ENCODE results near the gene POR. TPM values are rescaled to one million over a fixed set of nuclear protein-coding genes. Genes with fewer than 3 reads are reported as not detected.

Gene POR
- total RNA-seq: 236 TPM

DNA sequence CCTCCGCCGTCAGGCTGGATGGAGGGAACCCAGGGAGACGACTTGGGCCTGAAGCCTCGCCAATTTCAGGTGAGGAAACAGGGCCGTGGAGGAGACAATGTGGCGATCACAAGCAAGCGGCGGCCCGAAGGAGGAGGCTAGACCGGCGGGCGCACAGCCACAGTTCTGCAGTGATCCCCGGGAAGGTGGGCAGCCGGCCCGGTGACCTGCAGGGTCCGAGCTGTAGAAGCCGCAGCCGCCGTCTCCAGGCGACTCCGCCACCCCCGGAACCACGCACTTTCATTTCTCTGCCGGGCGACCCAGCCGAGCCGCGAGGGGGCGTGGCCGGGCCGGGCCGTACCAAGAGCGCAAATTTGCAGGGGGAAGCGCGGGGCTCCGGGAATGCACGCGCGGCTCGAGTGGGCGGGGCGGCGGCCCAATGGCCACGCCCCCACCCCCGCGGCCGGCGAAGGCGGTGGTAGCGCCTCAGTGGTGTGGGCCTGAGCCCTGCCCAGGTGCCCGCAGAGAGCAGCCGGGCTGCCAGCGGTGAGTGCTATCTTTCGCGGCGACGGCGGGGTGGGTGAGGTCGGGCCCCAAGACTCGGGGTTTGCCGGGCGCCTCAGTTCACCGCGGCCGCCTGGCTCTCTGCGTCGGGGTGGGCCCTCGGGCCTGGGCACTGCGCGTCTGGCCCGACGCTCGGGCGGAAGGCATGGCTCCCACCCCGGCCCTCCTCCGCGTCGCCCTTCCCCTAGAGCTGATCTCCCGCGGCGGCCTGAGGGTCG, at the start of gene POR:
Gene POR, plus strand, starts transcription at position 501 of the 761 bp plus-strand sequence. CDS start 38,847 bp downstream, outside the sequence.
- TF ChIP-seq, protein P1, sequence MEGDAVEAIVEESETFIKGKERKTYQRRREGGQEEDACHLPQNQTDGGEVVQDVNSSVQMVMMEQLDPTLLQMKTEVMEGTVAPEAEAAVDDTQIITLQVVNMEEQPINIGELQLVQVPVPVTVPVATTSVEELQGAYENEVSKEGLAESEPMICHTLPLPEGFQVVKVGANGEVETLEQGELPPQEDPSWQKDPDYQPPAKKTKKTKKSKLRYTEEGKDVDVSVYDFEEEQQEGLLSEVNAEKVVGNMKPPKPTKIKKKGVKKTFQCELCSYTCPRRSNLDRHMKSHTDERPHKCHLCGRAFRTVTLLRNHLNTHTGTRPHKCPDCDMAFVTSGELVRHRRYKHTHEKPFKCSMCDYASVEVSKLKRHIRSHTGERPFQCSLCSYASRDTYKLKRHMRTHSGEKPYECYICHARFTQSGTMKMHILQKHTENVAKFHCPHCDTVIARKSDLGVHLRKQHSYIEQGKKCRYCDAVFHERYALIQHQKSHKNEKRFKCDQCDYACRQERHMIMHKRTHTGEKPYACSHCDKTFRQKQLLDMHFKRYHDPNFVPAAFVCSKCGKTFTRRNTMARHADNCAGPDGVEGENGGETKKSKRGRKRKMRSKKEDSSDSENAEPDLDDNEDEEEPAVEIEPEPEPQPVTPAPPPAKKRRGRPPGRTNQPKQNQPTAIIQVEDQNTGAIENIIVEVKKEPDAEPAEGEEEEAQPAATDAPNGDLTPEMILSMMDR (IDR thresholded peaks at IDR 0.05): peak in 2 of 3 experiments; percentile 3 to 11
- H3K27ac ChIP-seq: peak within 1 kb of the TSS; percentile 81 to 84
- peak; percentile 80 to 96 for DNase-seq (ENCODE audit: low spot score in 2 of 2)
- intact Hi-C loops (cut with DNase I): loop anchor here (1.0 to 5.0 kb wide), 4 partner anchors 36 to 97 kb away; partner anchors contain the start of genes RHBDD2 and TMEM120A
- H3K4me1 ChIP-seq: peaks cover 3 to 5% of the 10 kb centered on the region in 2 donors
- H3K27me3 ChIP-seq: no peaks in the 10 kb centered on the region
- H3K9me3 ChIP-seq: no peaks in the 10 kb centered on the region
- H3K4me3 ChIP-seq: peak within 1 kb of the TSS; percentile 81 to 84
- no peaks in the 10 kb centered on the region for H3K36me3 ChIP-seq

DNA sequence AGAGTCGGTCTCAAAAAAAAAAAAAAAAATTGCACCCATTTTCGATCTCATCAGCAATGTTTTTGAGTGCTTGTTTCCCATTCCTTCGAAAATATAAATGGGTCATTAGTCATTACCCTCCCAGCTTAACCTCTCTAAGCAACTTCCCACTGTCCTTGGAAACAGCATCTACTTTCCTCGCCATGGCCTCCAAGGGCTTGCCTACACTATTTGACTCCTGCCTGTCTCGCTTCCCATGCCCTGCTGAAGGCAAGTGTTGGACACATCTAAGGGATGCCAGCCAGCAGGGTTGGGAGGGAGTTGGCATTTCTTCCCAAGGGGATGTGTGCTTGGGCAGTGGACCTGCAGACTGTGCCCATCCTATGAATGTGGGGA, 48.9 kb upstream of the POR start:
- H3K4me1 ChIP-seq: peaks cover 0 to 6% of the 10 kb centered on the region in 2 donors
- TF ChIP-seq, protein P1 (IDR thresholded peaks at IDR 0.05): no peak
- no peaks in the 10 kb centered on the region for H3K27me3 ChIP-seq
- no peak overlapping the region for H3K27ac ChIP-seq
- H3K36me3 ChIP-seq: no peaks in the 10 kb centered on the region
- H3K9me3 ChIP-seq: no peaks in the 10 kb centered on the region
- H3K4me3 ChIP-seq: no peak overlapping the region
- no peak for DNase-seq (ENCODE audit: low spot score in 2 of 2)
- intact Hi-C loops (cut with DNase I): loop anchor here (1.0 kb wide), 1 partner anchor 154 kb away; no protein-coding TSS in a partner anchor

DNA sequence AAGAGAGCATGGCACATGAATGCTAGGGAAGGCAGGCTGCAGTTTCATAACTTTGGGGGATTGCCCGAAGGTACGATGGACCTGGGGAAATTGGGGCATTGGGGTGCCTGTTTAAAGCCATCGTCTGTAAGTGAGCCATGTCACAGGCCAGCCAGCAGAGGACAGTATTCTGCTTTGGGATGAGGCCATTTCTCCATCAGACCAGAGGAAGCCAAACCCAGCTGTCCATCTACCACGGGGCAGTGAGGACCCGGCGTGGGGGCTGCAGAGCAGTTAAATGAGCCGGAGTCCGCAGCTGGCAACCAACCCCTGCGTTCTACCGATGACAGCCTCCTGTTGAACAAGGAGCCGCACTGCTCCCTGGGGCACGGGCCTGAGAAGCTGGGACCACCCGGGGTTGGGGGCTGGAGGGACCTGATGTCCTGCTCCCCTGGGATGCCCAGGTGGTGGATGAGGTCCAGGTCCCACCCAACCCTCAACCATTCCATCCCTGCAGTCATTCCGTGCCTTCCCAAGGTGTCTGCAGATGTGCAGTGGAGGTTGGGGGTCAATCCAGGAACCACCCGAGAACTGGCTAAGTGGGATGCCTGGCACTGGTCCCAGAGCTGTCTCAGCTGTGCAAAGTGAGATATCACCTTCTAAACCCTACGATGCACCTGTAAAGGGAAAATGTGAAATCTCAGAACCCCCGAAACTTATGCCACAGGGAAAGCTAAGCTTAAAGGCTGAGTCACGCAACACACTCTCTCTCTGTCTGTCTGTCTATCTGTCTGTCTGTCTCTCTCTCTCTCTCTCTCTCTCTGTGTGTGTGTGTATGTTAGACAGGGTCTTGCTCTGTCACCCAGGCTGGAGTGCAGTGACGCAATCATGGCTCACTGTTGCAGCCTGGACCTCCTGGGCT, 48.2 kb upstream of the POR start:
- no peak overlapping the region for H3K4me3 ChIP-seq
- H3K4me1 ChIP-seq: peaks cover 0 to 6% of the 10 kb centered on the region in 2 donors
- intact Hi-C loops (cut with DNase I): loop anchor here (1.0 kb wide), 1 partner anchor 154 kb away; no protein-coding TSS in a partner anchor
- no peaks in the 10 kb centered on the region for H3K36me3 ChIP-seq
- H3K27me3 ChIP-seq: no peaks in the 10 kb centered on the region
- TF ChIP-seq, protein P1 (IDR thresholded peaks at IDR 0.05): peak; percentile 87 to 94 (median 90)
- DNase-seq (ENCODE audit: low spot score in 2 of 2): peak in 1 of 2 donors; percentile 74
- H3K9me3 ChIP-seq: no peaks in the 10 kb centered on the region
- H3K27ac ChIP-seq: no peak overlapping the region

DNA sequence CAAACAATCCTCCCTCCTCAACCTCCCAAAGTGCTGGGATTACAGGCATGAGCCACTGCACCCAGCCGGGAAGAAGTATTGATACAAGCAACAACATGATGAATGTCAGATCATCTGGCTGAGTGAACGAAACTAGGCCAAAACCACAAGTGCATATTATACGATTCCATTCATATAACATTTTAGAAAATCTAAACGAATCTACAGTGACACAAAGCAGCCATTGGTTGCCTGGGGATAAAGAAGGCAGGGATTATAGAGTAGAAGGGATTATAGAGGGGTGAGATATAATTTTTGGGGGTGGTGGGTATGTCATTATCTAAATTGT, 47.6 kb upstream of the POR start:
- Histone ChIP-seq H3K27me3 (no peaks in the 10 kb centered on the region), H3K27ac (no peak overlapping the region), H3K4me1 (peaks cover 0 to 6% of the 10 kb centered on the region in 2 donors), H3K36me3 (no peaks in the 10 kb centered on the region), H3K4me3 (no peak overlapping the region), H3K9me3 (no peaks in the 10 kb centered on the region)
- TF ChIP-seq, protein P1 (IDR thresholded peaks at IDR 0.05): no peak
- DNase-seq (ENCODE audit: low spot score in 2 of 2): no peak
- intact Hi-C loops (cut with DNase I): no loop called here

DNA sequence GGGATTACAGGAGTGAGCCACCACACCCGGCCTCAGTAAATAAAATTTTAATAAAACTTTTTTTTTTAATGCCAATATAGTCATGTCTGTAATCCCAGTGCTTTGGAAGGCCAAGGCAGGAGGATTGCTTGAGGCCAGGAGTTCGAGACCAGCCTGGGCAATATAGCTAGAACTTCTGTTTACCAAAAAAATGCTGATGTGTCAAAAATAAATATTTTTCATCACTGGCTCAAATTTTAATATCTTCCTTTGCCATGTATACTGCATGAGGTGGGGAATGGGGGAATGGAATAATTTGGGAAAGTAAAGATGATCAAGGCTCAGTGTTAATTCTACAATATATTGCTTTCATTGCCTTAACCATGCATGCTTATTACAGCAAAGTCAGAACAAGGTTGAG, 46.8 kb upstream of the POR start:
- intact Hi-C loops (cut with DNase I): no loop called here
- DNase-seq (ENCODE audit: low spot score in 2 of 2): no peak
- Histone ChIP-seq H3K27ac (no peak overlapping the region), H3K27me3 (no peaks in the 10 kb centered on the region), H3K36me3 (no peaks in the 10 kb centered on the region), H3K9me3 (no peaks in the 10 kb centered on the region), H3K4me3 (no peak overlapping the region), H3K4me1 (peaks cover 0 to 6% of the 10 kb centered on the region in 2 donors)
- TF ChIP-seq, protein P1 (IDR thresholded peaks at IDR 0.05): no peak
